Activated CD8-positive, alpha-beta T cell treated with anti-CD3 and anti-CD28 coated beads, Interleukin-2, amount 10 ng/mL, durations not matched to agents 7 days and 5 days (primary cell): Measurements from ENCODE around the gene RD3L. TPM values are rescaled to one million over a fixed set of nuclear protein-coding genes. Genes with fewer than 3 reads are reported as not detected.
"Not testable (repeated sequence)": the region's sequence is repeated elsewhere in the genome, so short reads cannot be mapped to it uniquely, and the experiment has no call there.

Source experiments
- ATAC-seq: fragments of 150-1000 bp; cut with Tn5 transposase; one replicate; pipeline ENCODE4 v1.10.0; 2021; ENCODE audit warnings: moderate library complexity
- CTCF ChIA-PET: fragments of 350-600 bp; sonication (Branson Sonifier 250); formaldehyde crosslinking; loops from one replicate; lab custom pipeline; 2021; ENCODE audit warnings: antibody characterized with exemption; lab: Charles Lee
- POLR2A ChIA-PET: fragments of 350-600 bp; sonication (Branson Sonifier 250); formaldehyde crosslinking; loops from one replicate; lab custom pipeline; 2021; ENCODE audit warnings: antibody characterized with exemption; lab: Charles Lee
- DNase-seq: peaks from one replicate; pipeline ENCODE4 v3.0.0-alpha.2; 2020
- H3K27ac Mint-ChIP-seq: one replicate; pipeline ENCODE4 v1.8.0; 2021; ENCODE audit warnings: mild to moderate bottlenecking, mixed read lengths
- H3K27me3 Mint-ChIP-seq: one replicate; pipeline ENCODE4 v1.8.0; 2021; ENCODE audit warnings: low read depth, mixed read lengths
- H3K36me3 Mint-ChIP-seq: one replicate; pipeline ENCODE4 v1.8.0; 2021; ENCODE audit warnings: low read depth, mixed read lengths
- H3K4me1 Mint-ChIP-seq: one replicate; pipeline ENCODE4 v1.8.0; 2021; ENCODE audit warnings: low read depth, mixed read lengths
- H3K4me3 Mint-ChIP-seq: one replicate; pipeline ENCODE4 v1.8.0; 2021; ENCODE audit warnings: mild to moderate bottlenecking, mixed read lengths
- H3K9me3 Mint-ChIP-seq: one replicate; pipeline ENCODE4 v1.8.0; 2022; ENCODE audit warnings: mixed read lengths; ENCODE audit not compliant: insufficient read depth
- total RNA-seq, 2 experiments: library from RNA; stranded (reverse); gene quantifications; one replicate each; pipeline ENCODE4 v1.2.3, GENCODE V29; 2021

Gene RD3L
- not detected for total RNA-seq

GRCh38 chr14:103941973-103942736 lies at the start of gene RD3L:
RD3L (minus strand) TSS chr14:103942529; CDS start chr14:103941695, 834 bp downstream.
- POLR2A ChIA-PET, result interaction anchor here (0.7 kb wide), 1 partner anchor 13 kb away, joined by 3 read pairs; no protein-coding TSS in a partner anchor
- Mint-ChIP-seq H3K9me3 (no peaks in the 10 kb centered on the region), H3K27ac (no peak within 1 kb of the TSS), H3K36me3 (no peaks in the 10 kb centered on the region), H3K27me3 (peaks cover 39% of the 10 kb centered on the region), H3K4me1 (no peaks in the 10 kb centered on the region), H3K4me3 (no peak within 1 kb of the TSS)
- DNase-seq (no peak), ATAC-seq (no peak)
- CTCF ChIA-PET, result interaction anchor here (1.2 to 1.7 kb wide), 3 partner anchors 32 to 134 kb away, joined by 3 to 7 read pairs (median 5); no protein-coding TSS in a partner anchor

DNA sequence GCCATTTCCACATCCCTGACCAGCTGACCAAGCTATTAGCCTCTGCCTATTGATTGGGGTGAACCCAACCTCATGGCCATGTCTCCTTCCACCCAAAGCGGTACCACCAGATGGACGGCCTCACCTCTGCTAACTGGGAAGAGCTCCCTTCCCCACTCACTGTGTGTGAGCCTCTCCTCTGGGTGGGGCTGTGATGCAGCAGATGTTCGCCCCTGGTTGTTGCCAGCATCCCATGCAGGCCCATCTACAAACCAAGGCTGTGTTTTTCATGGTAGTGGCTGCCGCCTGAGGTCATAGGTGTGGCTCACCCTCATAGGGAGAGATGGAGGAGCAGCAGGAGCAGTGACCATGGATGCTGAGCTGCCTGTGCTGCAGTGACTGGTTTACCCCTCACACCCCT lies 47.6 kb upstream of the RD3L start:
- Mint-ChIP-seq H3K36me3 (no peaks in the 10 kb centered on the region), H3K9me3 (peaks cover 12% of the 10 kb centered on the region), H3K4me3 (no peak overlapping the region), H3K27ac (no peak overlapping the region), H3K4me1 (no peaks in the 10 kb centered on the region), H3K27me3 (peaks cover 23% of the 10 kb centered on the region)
- DNase-seq (no peak), ATAC-seq (no peak)
- ChIA-PET POLR2A (no interaction called here), CTCF (no interaction called here)

- H3K9me3 Mint-ChIP-seq, result peaks cover 12% of the 10 kb centered on the region
- H3K27me3 Mint-ChIP-seq, result peaks cover 23% of the 10 kb centered on the region
- H3K36me3 Mint-ChIP-seq, result no peaks in the 10 kb centered on the region
- no peak overlapping the region for H3K4me3 Mint-ChIP-seq
- DNase-seq (no peak), ATAC-seq (no peak)
- CTCF ChIA-PET, result no interaction called here
- POLR2A ChIA-PET, result no interaction called here
- H3K27ac Mint-ChIP-seq, result no peak overlapping the region
- no peaks in the 10 kb centered on the region for H3K4me1 Mint-ChIP-seq
These were observed 46.7 kb upstream of the RD3L start for GRCh38 chr14:103989034-103989433.

GRCh38 chr14:103984196-103984595 lies 41.9 kb upstream of the RD3L start:
- POLR2A ChIA-PET, result no interaction called here
- peaks cover 8% of the 10 kb centered on the region for H3K9me3 Mint-ChIP-seq
- H3K27ac Mint-ChIP-seq, result no peak overlapping the region
- H3K4me3 Mint-ChIP-seq, result no peak overlapping the region
- ATAC-seq (no peak), DNase-seq (no peak)
- H3K27me3 Mint-ChIP-seq, result peaks cover 22% of the 10 kb centered on the region
- H3K4me1 Mint-ChIP-seq, result no peaks in the 10 kb centered on the region
- no peaks in the 10 kb centered on the region for H3K36me3 Mint-ChIP-seq
- CTCF ChIA-PET, result no interaction called here

DNA sequence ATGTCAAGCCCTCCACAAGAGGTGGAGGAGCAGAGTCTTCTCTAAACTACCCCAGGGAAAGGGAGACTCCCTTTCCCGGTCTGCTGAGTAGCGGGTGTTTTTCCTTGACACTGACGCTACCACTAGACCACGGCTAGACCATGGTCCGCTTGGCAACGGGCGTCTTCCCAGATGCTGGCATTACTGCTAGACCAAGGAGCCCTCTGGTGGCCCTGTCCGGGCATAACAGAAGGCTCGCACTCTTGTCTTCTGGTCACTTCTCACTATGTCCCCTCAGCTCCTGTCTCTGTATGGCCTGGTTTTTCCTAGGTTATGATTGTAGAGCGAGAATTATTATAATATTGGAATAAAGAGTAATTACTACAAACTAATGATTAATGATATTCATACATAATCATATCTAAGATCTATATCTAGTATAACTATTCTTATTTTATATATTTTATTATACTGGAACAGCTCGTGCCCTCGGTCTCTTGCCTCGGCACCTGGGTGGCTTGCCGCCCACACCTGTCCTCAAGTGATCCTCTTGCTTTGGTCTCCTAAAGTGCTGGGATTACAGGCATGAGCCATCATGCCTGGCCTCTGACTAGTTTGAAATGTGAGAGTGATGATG lies 38.4 kb upstream of the RD3L start:
- ATAC-seq, result not testable (repeated sequence)

DNA sequence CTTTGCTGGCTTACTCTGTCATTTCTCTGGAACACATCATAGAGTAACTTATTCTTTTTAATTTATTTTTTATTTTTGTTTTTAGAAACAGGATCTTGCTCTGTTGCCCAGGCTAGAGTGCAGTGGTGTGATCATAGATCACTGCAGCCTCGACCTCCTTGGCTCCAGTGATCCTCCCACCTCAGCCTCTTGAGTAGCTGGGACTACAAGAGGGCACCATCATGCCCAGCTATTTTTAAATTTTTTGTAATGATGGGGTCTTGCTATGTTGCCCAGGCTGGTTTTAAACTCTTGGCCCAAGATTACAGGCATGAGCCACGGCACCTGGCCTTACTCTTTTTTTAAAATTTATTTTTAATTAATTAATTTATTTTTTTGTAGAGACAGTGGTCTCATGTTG lies 32.2 kb upstream of the RD3L start:
- DNase-seq (no peak), ATAC-seq (no peak)
- H3K27ac Mint-ChIP-seq, result no peak overlapping the region
- H3K27me3 Mint-ChIP-seq, result no peaks in the 10 kb centered on the region
- ChIA-PET POLR2A (no interaction called here), CTCF (no interaction called here)
- no peaks in the 10 kb centered on the region for H3K36me3 Mint-ChIP-seq
- H3K4me3 Mint-ChIP-seq, result no peak overlapping the region
- no peaks in the 10 kb centered on the region for H3K9me3 Mint-ChIP-seq
- H3K4me1 Mint-ChIP-seq, result no peaks in the 10 kb centered on the region

More for the DNA sequence above, 38.4 kb upstream of the RD3L start:
- POLR2A ChIA-PET, H3K9me3 Mint-ChIP-seq, H3K36me3 Mint-ChIP-seq, H3K4me3 Mint-ChIP-seq, H3K27ac Mint-ChIP-seq, H3K4me1 Mint-ChIP-seq: not testable (repeated sequence)
- H3K27me3 Mint-ChIP-seq, result peaks cover 10% of the 10 kb centered on the region
- peak; percentile 23 for DNase-seq
- CTCF ChIA-PET, result interaction anchor here (1.6 to 3.3 kb wide), 3 partner anchors 75 to 172 kb away, joined by 6 to 15 read pairs (median 8); no protein-coding TSS in a partner anchor

DNA sequence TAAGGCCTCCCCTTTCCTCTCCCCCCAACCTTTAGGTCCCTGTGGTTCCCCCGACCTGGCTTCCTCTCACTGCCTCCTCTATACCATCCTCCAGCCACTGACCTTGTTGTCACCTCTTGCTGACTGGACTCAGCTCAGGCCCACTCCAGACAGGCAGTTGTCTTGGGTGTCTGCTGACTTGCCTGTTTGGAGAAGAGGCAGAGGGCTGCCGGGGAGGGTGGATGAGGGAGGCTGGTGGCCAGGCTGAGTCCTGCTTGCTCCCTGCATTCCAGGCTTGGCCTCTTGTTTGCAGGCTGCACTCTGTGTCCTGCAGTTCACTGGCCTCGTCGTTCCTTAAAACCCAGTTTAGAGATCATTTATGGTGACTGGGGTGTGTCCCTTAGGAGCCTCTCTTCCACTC lies 31.0 kb upstream of the RD3L start:
- H3K4me3 Mint-ChIP-seq, result no peak overlapping the region
- CTCF ChIA-PET, result no interaction called here
- H3K27ac Mint-ChIP-seq, result no peak overlapping the region
- no peaks in the 10 kb centered on the region for H3K36me3 Mint-ChIP-seq
- no peaks in the 10 kb centered on the region for H3K4me1 Mint-ChIP-seq
- DNase-seq (no peak), ATAC-seq (no peak)
- POLR2A ChIA-PET, result no interaction called here
- H3K9me3 Mint-ChIP-seq, result no peaks in the 10 kb centered on the region
- no peaks in the 10 kb centered on the region for H3K27me3 Mint-ChIP-seq

DNA sequence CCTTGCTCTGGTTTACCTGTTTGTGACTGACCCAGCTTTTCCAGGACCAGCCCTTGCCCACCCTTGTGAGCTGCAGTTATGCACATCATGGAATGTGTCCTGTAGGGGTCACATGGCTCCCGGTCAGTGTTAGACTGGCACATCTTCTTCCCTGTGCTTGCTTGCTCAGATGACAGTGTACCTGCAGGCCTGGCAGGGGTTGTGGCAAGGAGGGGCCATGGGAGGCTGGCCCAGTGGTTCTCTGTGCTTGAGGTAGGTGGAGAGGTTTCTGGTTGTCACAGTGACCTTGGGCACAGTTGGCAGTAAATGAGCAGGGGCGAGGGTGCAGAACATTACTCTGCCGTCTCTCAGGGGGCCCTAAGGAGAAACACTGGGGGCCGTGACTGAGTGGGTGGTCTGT lies 27.6 kb upstream of the RD3L start:
- Mint-ChIP-seq H3K4me3 (no peak overlapping the region), H3K9me3 (no peaks in the 10 kb centered on the region), H3K27me3 (peaks cover 2% of the 10 kb centered on the region), H3K4me1 (no peaks in the 10 kb centered on the region), H3K27ac (no peak overlapping the region), H3K36me3 (no peaks in the 10 kb centered on the region)
- CTCF ChIA-PET, result no interaction called here
- ATAC-seq, result no peak
- POLR2A ChIA-PET, result no interaction called here
- DNase-seq, result no peak

DNA sequence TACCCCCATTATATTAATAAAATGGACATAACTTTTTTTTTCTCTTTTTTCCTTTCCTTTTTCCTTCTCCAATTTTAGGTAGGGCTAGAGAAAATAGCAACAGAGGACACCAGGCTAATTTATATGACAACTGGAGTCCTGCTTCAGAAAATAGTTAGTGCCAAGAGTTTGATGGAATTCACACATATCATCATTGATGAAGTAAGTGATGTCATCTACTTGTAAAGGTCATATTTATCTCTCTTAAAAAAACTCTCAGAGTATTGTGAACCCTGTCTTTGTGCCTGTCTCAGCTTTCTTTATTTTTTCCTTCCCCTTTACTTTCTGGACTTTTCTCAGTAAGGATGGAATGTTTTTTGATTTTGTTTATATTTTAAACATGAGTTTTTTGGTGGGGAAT lies 24.3 kb upstream of the RD3L start:
- POLR2A ChIA-PET, result no interaction called here
- no peak overlapping the region for H3K4me3 Mint-ChIP-seq

GRCh38 chr14:103961928-103962578 lies 19.7 kb upstream of the RD3L start:
- Mint-ChIP-seq H3K4me3 (no peak overlapping the region), H3K9me3 (no peaks in the 10 kb centered on the region), H3K4me1 (no peaks in the 10 kb centered on the region), H3K27me3 (peaks cover 7% of the 10 kb centered on the region), H3K27ac (no peak overlapping the region), H3K36me3 (no peaks in the 10 kb centered on the region)
- ChIA-PET CTCF (no interaction called here), POLR2A (no interaction called here)
- ATAC-seq, result no peak
- no peak for DNase-seq

More for the DNA sequence above, 24.3 kb upstream of the RD3L start:
- Mint-ChIP-seq H3K9me3 (no peaks in the 10 kb centered on the region), H3K36me3 (no peaks in the 10 kb centered on the region), H3K27me3 (peaks cover 4% of the 10 kb centered on the region), H3K4me1 (no peaks in the 10 kb centered on the region), H3K27ac (no peak overlapping the region)
- CTCF ChIA-PET, result no interaction called here
- ATAC-seq, result no peak
- DNase-seq, result no peak

DNA sequence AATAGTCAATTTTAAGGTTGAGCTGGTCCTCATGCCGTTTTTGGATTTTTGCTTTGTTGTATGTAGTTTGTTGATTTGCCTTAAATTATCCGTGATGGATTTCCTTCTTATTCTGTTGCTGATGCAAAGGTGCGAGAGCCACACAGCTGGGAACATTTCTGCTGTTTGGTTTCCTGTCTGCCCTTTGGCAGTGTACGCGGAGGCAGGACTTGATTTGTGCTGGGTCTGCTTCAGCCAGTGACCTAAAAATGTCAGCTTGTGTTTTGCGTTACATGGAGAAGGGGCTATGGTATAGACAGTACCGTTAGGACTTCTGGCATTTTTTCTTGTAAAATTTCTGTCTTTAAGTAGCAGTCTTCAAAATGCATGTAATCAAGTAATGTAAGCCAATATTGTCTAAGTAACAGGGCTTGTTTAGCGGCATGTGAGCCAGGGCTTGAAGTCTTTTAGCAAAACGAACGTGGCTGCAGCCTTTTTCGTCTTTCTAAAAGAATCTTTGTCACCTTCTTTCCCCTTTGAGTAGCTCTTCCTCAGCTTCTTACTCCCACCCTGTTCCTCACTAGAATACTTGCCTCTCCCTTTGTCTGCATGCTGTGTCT lies 18.2 kb upstream of the RD3L start:
- DNase-seq, result no peak
- ChIA-PET POLR2A (no interaction called here), CTCF (no interaction called here)
- Mint-ChIP-seq H3K4me1 (no peaks in the 10 kb centered on the region), H3K27ac (no peak overlapping the region), H3K36me3 (no peaks in the 10 kb centered on the region), H3K4me3 (no peak overlapping the region), H3K9me3 (no peaks in the 10 kb centered on the region), H3K27me3 (peaks cover 7% of the 10 kb centered on the region)
- no peak for ATAC-seq
